Ovary (tissue), 3 donors: ENCODE data around the gene TMPRSS3.

Experiments used
- CTCF ChIP-seq, 3 donors: fragments of 450-650 bp in 2 of 3; fragments of 200-600 bp in 1 of 3; IDR thresholded peaks; one replicate each; pipeline versions ENCODE4 v1.5.1 to v1.8.0; 2016 to 2022; ENCODE audit warnings: antibody characterized with exemption in 3 of 3, mild to moderate bottlenecking in 1 of 3
- POLR2A ChIP-seq: fragments of 450-650 bp; IDR thresholded peaks from one replicate; pipeline ENCODE4 v1.6.1; 2017; ENCODE audit warnings: antibody characterized with exemption, mild to moderate bottlenecking, moderate library complexity
- donor health status: DM: no; HTN: no; CAD: no.

DNA sequence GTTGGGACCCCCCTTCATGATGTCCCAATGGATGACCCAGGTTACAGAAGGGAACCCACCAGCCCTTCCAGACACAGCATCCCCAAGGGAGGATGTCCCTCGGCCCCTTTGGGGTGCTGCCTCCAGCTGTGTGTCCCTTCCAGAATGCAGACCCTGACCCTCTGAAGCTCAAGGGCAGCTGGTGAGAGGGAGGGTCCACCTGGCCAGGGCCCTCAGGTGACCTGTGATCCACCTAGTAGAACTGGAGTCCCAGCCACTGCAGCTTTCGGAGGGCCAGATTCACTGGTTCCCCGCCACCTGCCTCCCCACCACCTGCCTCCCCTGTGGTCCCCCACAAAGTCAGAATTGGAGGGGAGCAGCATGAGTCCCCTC lies 19.9 kb downstream of the TMPRSS3 start:
- TF ChIP-seq CTCF (IDR thresholded peaks at IDR 0.05) = no peak
- no peak for TF ChIP-seq POLR2A
